Measurements from ENCODE around the gene TSPAN14. TPM values are rescaled to one million over a fixed set of nuclear protein-coding genes. Genes with fewer than 3 reads are reported as not detected.

TSPAN14 gene
- total and polyA plus RNA-seq, 2 of the 8 experiments (the other 6 are each of a cell fraction or from before 2014, with no cell fraction given), result 47.4 to 57.8 TPM

GRCh38 chr10:80502621-80503583, 48.8 kb downstream of the TSPAN14 start (continued):
- TF ChIP-seq CHD7 (IDR thresholded peaks at IDR 0.05; ENCODE audit: insufficient replicate concordance, low read length) (no peak), KDM4A (IDR thresholded peaks at IDR 0.05; ENCODE audit: low read depth, low read length, severe bottlenecking) (no peak), YY1 (IDR thresholded peaks at IDR 0.05; ENCODE audit: low read depth, low read length) (no peak), KDM5A (IDR thresholded peaks at IDR 0.05; ENCODE audit: low read length) (no peak), RAD21 (IDR thresholded peaks at IDR 0.05 in 1 of 2, conservative IDR thresholded peaks at IDR 0.05 in 1 of 2; ENCODE audit: low read depth in 2 of 2, low read length in 2 of 2) (no peak), MAX (IDR thresholded peaks at IDR 0.05) (no peak), JUND (IDR thresholded peaks at IDR 0.05; ENCODE audit: low read length) (no peak), RNF2 (IDR thresholded peaks at IDR 0.05; ENCODE audit: borderline replicate concordance, low read depth, low read length, missing control alignments, poor library complexity, severe bottlenecking) (no peak)
